Chondrocyte (in vitro differentiated cells): ENCODE measurements around the gene ACTL7B. TPM values are rescaled to one million over a fixed set of nuclear protein-coding genes. Genes with fewer than 3 reads are reported as not detected.

ENCODE experiments used
- DNase-seq: peaks from one replicate; pipeline ENCODE4 v3.0.0; 2021; ENCODE audit warnings: mixed read lengths, low spot score
- H3K27ac Mint-ChIP-seq: one replicate; pipeline ENCODE4 v1.8.0; 2021; ENCODE audit warnings: mild to moderate bottlenecking, moderate library complexity, mixed read lengths; ENCODE audit not compliant: unreplicated experiment
- H3K27me3 Mint-ChIP-seq: 2 replicates; pipeline ENCODE4 v1.8.0; 2021; ENCODE audit warnings: low read depth, mixed read lengths
- H3K36me3 Mint-ChIP-seq: 2 replicates; pipeline ENCODE4 v1.8.0; 2021; ENCODE audit warnings: low read depth, mixed read lengths
- H3K4me1 Mint-ChIP-seq: 2 replicates; pipeline ENCODE4 v1.8.0; 2021; ENCODE audit warnings: low read depth, mild to moderate bottlenecking, mixed read lengths
- H3K4me3 Mint-ChIP-seq: one replicate; pipeline ENCODE4 v1.8.0; 2021; ENCODE audit warnings: mild to moderate bottlenecking, moderate library complexity, mixed read lengths; ENCODE audit not compliant: unreplicated experiment
- H3K9me3 Mint-ChIP-seq: 2 replicates; pipeline ENCODE4 v1.8.0; 2021; ENCODE audit warnings: low read depth, mixed read lengths
- CTCF ChIP-seq: fragments of 200-600 bp; sonication (generic); IDR thresholded peaks from 2 replicates; pipeline ENCODE4 v1.5.0; 2021; ENCODE audit warnings: antibody characterized with exemption, mild to moderate bottlenecking, moderate library complexity
- total RNA-seq: library from RNA; stranded (reverse); gene quantifications from 3 replicates; pipeline ENCODE4 v1.2.1, GENCODE V29; 2021

The ACTL7B gene
- total RNA-seq, 1 donor from 2014 or later = not detected

DNA sequence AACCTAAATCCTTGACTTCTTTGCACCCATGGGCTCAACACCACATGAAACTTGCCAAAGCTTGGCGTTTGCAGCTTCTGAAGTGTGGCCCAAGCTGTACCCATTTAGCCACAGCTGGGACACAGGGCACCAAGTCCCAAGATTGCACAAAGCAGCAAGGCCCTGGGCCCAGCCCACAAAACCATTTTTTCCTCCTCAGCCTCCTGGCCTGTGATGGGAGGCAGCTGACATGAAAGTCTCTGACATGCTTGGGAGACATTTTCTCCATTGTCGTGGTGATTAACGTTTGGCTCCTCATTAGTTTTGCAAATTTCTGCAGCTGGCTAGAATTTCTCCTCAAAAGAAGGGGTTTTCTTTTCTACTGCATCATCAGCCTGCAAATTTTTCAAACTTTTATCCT, 32.0 kb downstream of the ACTL7B start:
- H3K4me3 Mint-ChIP-seq = no peak overlapping the region
- no peak for DNase-seq
- H3K36me3 Mint-ChIP-seq = peaks cover 6% of the 10 kb centered on the region
- H3K27me3 Mint-ChIP-seq = peaks cover 35% of the 10 kb centered on the region
- no peak for TF ChIP-seq CTCF
- H3K4me1 Mint-ChIP-seq = no peaks in the 10 kb centered on the region
- peaks cover 12% of the 10 kb centered on the region for H3K9me3 Mint-ChIP-seq
- no peak overlapping the region for H3K27ac Mint-ChIP-seq

DNA sequence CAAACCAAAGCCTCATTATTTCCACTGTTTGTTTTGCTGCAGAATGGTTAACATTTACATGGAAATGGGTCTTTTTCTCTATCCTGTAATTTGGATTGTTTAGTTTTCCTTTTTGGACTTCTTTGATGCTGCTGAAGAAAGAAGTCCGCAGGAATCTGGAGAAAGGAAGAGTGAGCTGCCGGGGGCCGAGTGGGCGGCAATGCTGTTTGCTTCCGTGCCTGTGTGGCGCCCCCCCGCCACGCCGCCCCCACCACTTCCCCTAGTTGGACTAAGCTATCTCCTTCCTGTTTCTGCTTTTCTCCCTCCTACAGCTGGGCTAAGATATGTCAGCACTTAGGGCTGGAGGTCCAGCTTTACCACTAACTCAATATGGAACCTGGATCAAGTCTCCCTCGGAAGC, 39.7 kb downstream of the ACTL7B start:
- no peaks in the 10 kb centered on the region for H3K36me3 Mint-ChIP-seq

GRCh38 chr9:108815156-108815555, 40.6 kb downstream of the ACTL7B start:
- no peaks in the 10 kb centered on the region for H3K9me3 Mint-ChIP-seq
- DNase-seq = no peak
- no peak overlapping the region for H3K27ac Mint-ChIP-seq
- no peak overlapping the region for H3K4me3 Mint-ChIP-seq
- H3K36me3 Mint-ChIP-seq = no peaks in the 10 kb centered on the region
- peaks cover 17% of the 10 kb centered on the region for H3K4me1 Mint-ChIP-seq
- H3K27me3 Mint-ChIP-seq = peaks cover 3% of the 10 kb centered on the region
- no peak for TF ChIP-seq CTCF

More for the DNA sequence above, 39.7 kb downstream of the ACTL7B start:
- H3K9me3 Mint-ChIP-seq = no peaks in the 10 kb centered on the region
- DNase-seq = no peak
- no peak for TF ChIP-seq CTCF
- H3K4me3 Mint-ChIP-seq = no peak overlapping the region
- H3K27ac Mint-ChIP-seq = no peak overlapping the region
- H3K27me3 Mint-ChIP-seq = peaks cover 3% of the 10 kb centered on the region
- peaks cover 17% of the 10 kb centered on the region for H3K4me1 Mint-ChIP-seq

DNA sequence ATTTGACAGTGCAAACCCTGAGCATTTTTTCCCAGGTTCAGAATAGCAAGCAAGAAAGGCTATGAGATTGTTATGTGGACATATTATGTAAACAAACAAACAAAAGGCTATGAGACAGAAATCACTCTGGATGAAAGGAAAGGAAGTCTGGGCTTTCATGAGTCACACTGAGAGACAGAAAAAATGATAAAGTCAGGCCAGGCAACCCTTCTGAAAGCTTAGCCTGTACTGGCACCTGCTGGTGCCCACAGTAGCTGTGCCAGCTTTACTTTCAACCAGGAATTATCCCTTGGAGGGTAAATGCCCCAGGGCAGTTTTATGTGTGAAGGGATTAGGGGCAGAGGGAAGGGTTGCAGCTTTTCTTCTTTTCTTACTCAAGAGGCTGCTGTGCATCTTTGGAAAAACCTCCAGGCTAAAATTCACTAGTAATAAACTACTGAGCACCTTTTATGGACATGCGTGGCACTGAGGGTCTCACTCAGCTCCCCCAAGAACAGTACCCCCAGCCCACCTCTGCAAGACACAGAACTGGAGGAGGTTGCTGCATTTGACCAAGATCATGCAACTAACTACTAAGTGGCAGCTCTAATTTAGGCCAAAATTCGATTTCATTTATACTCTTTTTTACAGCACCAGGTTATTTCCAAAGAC, 41.7 kb downstream of the ACTL7B start:
- Mint-ChIP-seq H3K27ac (no peak overlapping the region), H3K4me1 (peaks cover 17% of the 10 kb centered on the region)

GRCh38 chr9:108812396-108813025, 43.3 kb downstream of the ACTL7B start:
- H3K27me3 Mint-ChIP-seq = peaks cover 9% of the 10 kb centered on the region
- no peak for DNase-seq
- TF ChIP-seq CTCF = no peak
- H3K9me3 Mint-ChIP-seq = no peaks in the 10 kb centered on the region
- no peak overlapping the region for H3K27ac Mint-ChIP-seq
- H3K4me3 Mint-ChIP-seq = no peak overlapping the region
- no peaks in the 10 kb centered on the region for H3K36me3 Mint-ChIP-seq
- peaks cover 17% of the 10 kb centered on the region for H3K4me1 Mint-ChIP-seq

More for the DNA sequence above, 41.7 kb downstream of the ACTL7B start:
- H3K36me3 Mint-ChIP-seq = no peaks in the 10 kb centered on the region
- peak; percentile 81 for TF ChIP-seq CTCF
- H3K9me3 Mint-ChIP-seq = no peaks in the 10 kb centered on the region
- no peak overlapping the region for H3K4me3 Mint-ChIP-seq
- peaks cover 6% of the 10 kb centered on the region for H3K27me3 Mint-ChIP-seq
- no peak for DNase-seq
